GM10847 (cell line): ENCODE results near the gene ZIC4.

ENCODE experiments used
- POLR2A ChIP-seq: IDR thresholded peaks from 2 replicates; pipeline ENCODE4 v1.6.1; 2011; ENCODE audit not compliant: insufficient read length; ENCODE audit errors: extremely low read depth

ZIC4 gene

GRCh38 chr3:147388700-147389580 lies 17.4 kb downstream of the ZIC4 start:
- no peak for TF ChIP-seq POLR2A

DNA sequence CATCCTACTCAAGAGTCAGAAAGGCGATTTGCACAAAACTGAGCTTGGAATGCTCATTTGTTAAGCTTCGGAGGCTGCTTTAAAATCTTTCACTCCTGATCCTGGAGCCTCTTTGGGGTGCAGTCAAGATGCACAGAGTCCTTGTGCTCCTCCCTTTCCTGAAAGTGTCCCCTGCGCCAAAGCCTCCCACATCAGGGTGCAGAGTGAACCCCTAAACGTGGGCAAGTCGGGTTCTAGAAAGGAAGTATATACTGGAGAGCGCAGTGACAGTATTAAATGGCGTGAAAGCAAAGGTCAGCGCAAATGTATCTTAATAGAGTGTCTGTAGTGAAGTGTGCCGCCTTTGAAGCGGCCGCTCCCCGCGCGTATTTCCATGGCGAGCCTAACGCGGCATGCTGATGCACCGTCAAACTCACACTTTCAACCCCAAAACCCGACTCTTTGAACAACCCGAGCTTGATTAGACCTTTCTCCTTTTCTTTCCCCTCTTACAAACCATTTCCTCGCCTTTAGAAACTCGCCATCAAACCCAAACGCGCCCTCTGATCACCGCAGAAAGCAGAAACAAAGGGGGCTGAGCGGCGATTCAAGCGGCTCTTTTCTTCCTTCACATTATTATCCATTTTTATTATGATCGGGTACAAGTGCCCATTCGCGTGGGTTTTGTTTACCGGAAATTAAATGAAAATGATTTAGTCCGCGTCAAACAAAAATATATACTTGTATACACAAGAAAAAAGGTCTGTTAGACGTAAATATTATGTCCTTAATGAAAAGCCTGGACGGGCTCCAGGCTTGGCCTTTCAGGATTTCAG lies 18.3 kb downstream of the ZIC4 start:
- TF ChIP-seq POLR2A: no peak

- no peak for TF ChIP-seq POLR2A
Measured at GRCh38 chr3:147387291-147387884, 19.0 kb downstream of the ZIC4 start.

GRCh38 chr3:147385059-147386012 lies 21.0 kb downstream of the ZIC4 start:
- no peak for TF ChIP-seq POLR2A

DNA sequence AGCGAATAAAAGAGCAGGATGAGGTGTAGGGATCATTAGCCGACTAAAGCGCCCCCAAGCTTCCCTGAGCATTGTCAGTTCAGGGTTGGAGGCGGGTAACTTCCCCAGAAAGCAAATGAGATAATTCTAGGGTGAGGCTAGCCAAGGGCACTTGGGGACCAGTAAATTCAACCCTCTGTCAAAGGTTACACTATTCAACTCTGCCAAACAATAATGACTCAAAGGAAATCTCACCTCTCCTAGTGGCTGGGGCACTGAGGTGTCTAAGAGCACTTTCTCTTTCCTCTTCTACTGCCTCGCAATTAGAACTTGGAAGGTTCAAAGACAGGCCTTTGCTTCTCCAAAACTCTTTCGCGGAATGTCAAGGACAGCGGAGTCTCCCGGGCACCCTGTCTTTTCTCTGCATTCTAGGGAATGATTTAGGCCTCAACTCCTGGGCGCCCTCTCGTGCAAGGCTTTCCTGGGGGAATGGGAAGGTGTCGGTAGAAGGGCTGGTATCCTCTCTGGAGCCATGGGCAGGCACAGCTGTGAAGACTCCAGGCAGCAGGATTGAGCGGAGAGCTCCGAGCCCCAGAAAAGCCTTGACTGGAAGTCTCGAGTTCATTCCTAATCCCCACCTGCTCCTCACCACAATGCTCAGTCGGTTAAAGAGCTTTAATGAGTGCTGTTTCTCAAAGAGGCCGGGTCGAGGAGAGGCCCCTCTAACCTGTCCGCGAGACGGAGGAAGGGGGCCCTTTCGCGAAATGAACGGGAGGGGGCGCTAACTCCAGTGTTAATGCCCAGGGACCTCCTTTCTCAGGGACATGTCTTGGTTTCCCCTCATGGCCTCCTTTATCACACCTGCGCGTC lies 21.9 kb downstream of the ZIC4 start:
- no peak for TF ChIP-seq POLR2A

GRCh38 chr3:147383617-147384016 lies 22.7 kb downstream of the ZIC4 start:
- TF ChIP-seq POLR2A: no peak

GRCh38 chr3:147381596-147381995 lies 24.7 kb downstream of the ZIC4 start:
- TF ChIP-seq POLR2A: no peak

- no peak for TF ChIP-seq POLR2A
Measured at GRCh38 chr3:147380977-147381376, 25.4 kb downstream of the ZIC4 start.

GRCh38 chr3:147380387-147380951 lies 25.9 kb downstream of the ZIC4 start:
- TF ChIP-seq POLR2A: no peak

- TF ChIP-seq POLR2A: no peak
Measured at GRCh38 chr3:147379651-147380050, 26.7 kb downstream of the ZIC4 start.

DNA sequence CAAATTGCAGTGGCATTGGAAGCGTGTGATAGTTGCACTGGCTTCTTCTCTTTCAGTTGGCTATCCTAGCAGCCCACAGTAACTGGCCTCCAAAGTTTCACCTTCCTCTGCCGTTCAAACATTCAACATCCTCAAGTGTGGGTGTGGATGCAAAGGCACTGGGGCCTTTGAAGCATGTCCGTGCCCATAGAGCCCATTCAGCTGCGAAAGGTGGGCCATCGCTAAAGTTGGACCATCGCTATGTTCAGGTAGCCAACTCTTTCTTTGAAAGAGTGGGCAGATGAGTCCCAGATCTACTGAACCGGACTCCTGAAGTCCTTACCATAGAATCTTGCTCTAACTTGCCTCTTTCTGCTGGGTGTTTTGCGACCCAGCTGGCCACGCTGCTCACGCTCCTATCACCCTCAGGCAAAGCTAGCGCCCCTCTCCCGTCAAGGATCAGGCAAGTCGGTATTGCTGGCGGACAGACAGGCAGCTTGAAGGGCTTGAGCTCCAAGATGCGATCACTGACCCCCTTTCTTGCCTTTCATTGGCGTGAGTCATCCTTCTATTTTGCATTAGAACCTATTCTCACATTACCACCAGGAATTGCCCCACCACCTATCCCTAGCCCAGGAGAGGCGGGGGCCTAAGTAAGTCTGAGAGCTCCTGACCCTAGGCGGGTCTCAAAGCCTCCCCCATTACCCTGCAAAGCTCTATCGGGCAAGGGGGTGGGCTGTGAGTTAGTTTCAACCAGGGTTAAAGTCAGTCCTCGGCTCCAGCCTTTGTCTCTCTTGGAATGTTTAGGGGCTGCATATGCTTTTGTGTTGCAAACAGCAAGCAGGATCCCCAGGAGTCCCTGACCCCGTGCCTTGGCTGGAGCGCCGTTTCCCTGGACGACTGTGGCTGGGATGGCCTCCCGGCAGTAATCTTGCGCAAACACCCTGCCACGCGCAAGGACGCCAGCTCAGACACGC lies 28.7 kb downstream of the ZIC4 start:
- no peak for TF ChIP-seq POLR2A

DNA sequence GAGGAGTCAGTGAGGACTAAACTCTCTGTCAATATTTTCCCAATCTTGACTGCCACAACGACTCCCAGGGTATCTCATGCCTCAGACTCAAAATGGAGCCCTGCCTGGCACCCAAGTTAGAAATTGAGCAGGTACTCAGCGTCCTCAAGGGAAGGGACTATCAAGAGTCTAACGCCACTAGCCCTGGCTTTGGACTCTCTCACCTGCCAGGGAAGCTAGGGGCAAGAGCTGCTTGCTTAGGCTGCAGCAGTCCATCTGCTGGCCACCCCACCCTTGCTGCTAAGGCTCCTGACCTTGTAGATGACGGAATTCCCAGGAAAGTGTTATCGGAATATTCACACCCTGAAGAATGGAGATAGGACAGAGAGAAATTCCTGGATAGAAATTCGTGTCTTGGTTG lies 33.0 kb downstream of the ZIC4 start:
- TF ChIP-seq POLR2A: no peak
